Neural crest cell (in vitro differentiated cells): Measurements from ENCODE around the gene NINL. TPM values are rescaled to one million over a fixed set of nuclear protein-coding genes. Genes with fewer than 3 reads are reported as not detected.
"Not testable (repeated sequence)": the region's sequence is repeated elsewhere in the genome, so short reads cannot be mapped to it uniquely, and the experiment has no call there.

ENCODE experiments used
- DNase-seq: peaks from one replicate; pipeline ENCODE4 v3.0.0; 2021; ENCODE audit warnings: low read depth, mixed read lengths, low spot score
- H3K27ac Mint-ChIP-seq: one replicate; pipeline ENCODE4 v1.8.0; 2021; ENCODE audit warnings: mild to moderate bottlenecking, mixed read lengths; ENCODE audit not compliant: unreplicated experiment
- H3K27me3 Mint-ChIP-seq: 2 replicates; pipeline ENCODE4 v1.8.0; 2021; ENCODE audit warnings: low read depth, mild to moderate bottlenecking, mixed read lengths
- H3K36me3 Mint-ChIP-seq: 2 replicates; pipeline ENCODE4 v1.8.0; 2021; ENCODE audit warnings: low read depth, mild to moderate bottlenecking, mixed read lengths
- H3K4me1 Mint-ChIP-seq: 2 replicates; pipeline ENCODE4 v1.8.0; 2021; ENCODE audit warnings: mixed read lengths
- H3K4me3 Mint-ChIP-seq: one replicate; pipeline ENCODE4 v1.8.0; 2021; ENCODE audit warnings: mild to moderate bottlenecking, mixed read lengths
- H3K9me3 Mint-ChIP-seq: 2 replicates; pipeline ENCODE4 v1.8.0; 2021; ENCODE audit warnings: mixed read lengths
- CTCF ChIP-seq: fragments of 200-600 bp; sonication (generic); conservative IDR thresholded peaks from 2 replicates; pipeline ENCODE4 v1.5.0; 2021; ENCODE audit warnings: antibody characterized with exemption, mild to moderate bottlenecking
- total RNA-seq: library from RNA; stranded (reverse); gene quantifications from 2 replicates; pipeline ENCODE4 v1.2.1, GENCODE V29; 2021

NINL gene
- total RNA-seq, 1 donor from 2014 or later: 44.0 TPM

GRCh38 chr20:25619514-25619913, 34.2 kb upstream of the NINL start:
- H3K36me3 Mint-ChIP-seq: peaks cover 6% of the 10 kb centered on the region
- H3K27ac Mint-ChIP-seq: no peak overlapping the region
- H3K27me3 Mint-ChIP-seq: no peaks in the 10 kb centered on the region
- no peak overlapping the region for H3K4me3 Mint-ChIP-seq
- peaks cover 25% of the 10 kb centered on the region for H3K4me1 Mint-ChIP-seq
- no peaks in the 10 kb centered on the region for H3K9me3 Mint-ChIP-seq
- no peak for DNase-seq
- no peak for TF ChIP-seq CTCF

GRCh38 chr20:25608774-25609173, 23.4 kb upstream of the NINL start:
- no peak for TF ChIP-seq CTCF
- Mint-ChIP-seq H3K4me3 (no peak overlapping the region), H3K27ac (no peak overlapping the region), H3K4me1 (no peaks in the 10 kb centered on the region), H3K27me3 (no peaks in the 10 kb centered on the region), H3K36me3 (peaks cover 8% of the 10 kb centered on the region), H3K9me3 (no peaks in the 10 kb centered on the region)
- no peak for DNase-seq

- H3K9me3 Mint-ChIP-seq: peaks cover 2% of the 10 kb centered on the region
- DNase-seq: no peak
- peaks cover 2% of the 10 kb centered on the region for H3K36me3 Mint-ChIP-seq
- H3K27me3 Mint-ChIP-seq: no peaks in the 10 kb centered on the region
- no peak overlapping the region for H3K27ac Mint-ChIP-seq
- no peak overlapping the region for H3K4me3 Mint-ChIP-seq
- TF ChIP-seq CTCF: no peak
- no peaks in the 10 kb centered on the region for H3K4me1 Mint-ChIP-seq
Measured at GRCh38 chr20:25606094-25606695, 20.9 kb upstream of the NINL start.

GRCh38 chr20:25605148-25605547, 19.8 kb upstream of the NINL start:
- Mint-ChIP-seq H3K27me3 (no peaks in the 10 kb centered on the region), H3K36me3 (peaks cover 2% of the 10 kb centered on the region), H3K4me3 (no peak overlapping the region), H3K4me1 (no peaks in the 10 kb centered on the region), H3K9me3 (peaks cover 3% of the 10 kb centered on the region), H3K27ac (no peak overlapping the region)
- no peak for TF ChIP-seq CTCF
- no peak for DNase-seq

- Mint-ChIP-seq H3K27ac (no peak overlapping the region), H3K36me3 (peaks cover under 1% of the 10 kb centered on the region), H3K4me3 (no peak overlapping the region), H3K9me3 (peaks cover 3% of the 10 kb centered on the region), H3K27me3 (no peaks in the 10 kb centered on the region), H3K4me1 (no peaks in the 10 kb centered on the region)
- no peak for DNase-seq
- no peak for TF ChIP-seq CTCF
Measured at GRCh38 chr20:25604611-25605010, 19.3 kb upstream of the NINL start.

GRCh38 chr20:25602914-25603309, 17.6 kb upstream of the NINL start:
- not testable (repeated sequence) for H3K36me3 Mint-ChIP-seq, H3K9me3 Mint-ChIP-seq, H3K4me3 Mint-ChIP-seq, DNase-seq, H3K27ac Mint-ChIP-seq, H3K4me1 Mint-ChIP-seq, H3K27me3 Mint-ChIP-seq

GRCh38 chr20:25602191-25602913, 17.0 kb upstream of the NINL start:
- H3K36me3 Mint-ChIP-seq, H3K4me1 Mint-ChIP-seq, DNase-seq, H3K27me3 Mint-ChIP-seq, H3K27ac Mint-ChIP-seq, H3K9me3 Mint-ChIP-seq, H3K4me3 Mint-ChIP-seq: not testable (repeated sequence)
